GM21381 (cell line): ENCODE data around the gene C9orf40.

Experiments
- ATAC-seq: cut with Tn5 transposase; IDR thresholded peaks from one replicate; pipeline ENCODE4 v1.9.1; 2021; ENCODE audit warnings: mild to moderate bottlenecking, moderate library complexity; ENCODE audit not compliant: unreplicated experiment

C9orf40 gene, protein sequence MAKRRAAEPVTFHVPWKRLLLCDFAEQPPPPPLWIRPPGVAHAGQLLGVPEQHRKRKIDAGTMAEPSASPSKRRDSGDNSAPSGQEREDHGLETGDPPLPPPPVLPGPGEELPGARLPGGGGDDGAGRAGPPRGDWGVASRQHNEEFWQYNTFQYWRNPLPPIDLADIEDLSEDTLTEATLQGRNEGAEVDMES

DNA sequence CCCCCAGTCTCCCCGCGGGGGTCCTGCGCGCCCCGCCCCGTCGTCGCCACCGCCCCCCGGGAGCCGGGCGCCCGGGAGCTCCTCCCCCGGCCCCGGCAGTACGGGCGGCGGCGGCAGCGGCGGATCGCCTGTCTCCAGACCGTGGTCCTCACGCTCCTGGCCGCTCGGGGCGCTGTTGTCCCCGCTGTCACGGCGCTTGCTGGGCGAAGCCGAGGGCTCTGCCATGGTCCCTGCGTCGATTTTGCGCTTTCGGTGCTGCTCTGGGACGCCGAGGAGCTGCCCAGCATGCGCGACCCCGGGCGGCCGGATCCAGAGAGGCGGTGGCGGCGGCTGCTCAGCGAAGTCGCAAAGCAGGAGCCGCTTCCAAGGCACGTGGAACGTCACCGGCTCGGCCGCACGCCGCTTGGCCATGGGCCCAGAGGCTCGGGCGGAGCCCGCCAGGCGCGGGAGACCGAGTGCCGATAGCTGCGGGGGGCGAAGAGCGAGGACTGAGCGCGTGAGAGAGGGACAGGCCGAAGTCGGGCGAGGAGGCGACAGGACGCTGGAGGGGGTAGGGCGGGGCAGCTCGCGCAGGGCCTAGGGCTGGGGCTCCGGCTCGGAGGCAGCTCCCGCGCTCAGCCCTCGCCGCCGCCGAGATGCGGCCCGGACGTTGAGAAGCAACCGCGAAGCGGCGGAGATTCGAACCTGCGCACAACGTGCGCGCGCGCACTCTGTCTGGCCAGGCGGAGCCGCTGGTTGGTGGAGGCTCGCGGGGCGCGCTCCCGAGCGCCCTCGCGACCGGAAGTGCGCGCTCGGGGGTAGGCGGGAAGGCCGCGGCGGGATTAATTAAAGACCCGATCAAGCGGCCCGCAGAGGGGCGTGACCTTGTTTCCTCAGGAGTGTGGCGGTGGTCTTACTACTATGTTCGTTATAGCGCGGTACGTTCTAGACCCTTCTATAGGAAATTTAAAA is at the start of gene C9orf40:
C9orf40 (minus strand) TSS at position 712 of the 951 bp plus-strand sequence; CDS start at position 411, 301 bp downstream.
- peak; percentile 92 for ATAC-seq

DNA sequence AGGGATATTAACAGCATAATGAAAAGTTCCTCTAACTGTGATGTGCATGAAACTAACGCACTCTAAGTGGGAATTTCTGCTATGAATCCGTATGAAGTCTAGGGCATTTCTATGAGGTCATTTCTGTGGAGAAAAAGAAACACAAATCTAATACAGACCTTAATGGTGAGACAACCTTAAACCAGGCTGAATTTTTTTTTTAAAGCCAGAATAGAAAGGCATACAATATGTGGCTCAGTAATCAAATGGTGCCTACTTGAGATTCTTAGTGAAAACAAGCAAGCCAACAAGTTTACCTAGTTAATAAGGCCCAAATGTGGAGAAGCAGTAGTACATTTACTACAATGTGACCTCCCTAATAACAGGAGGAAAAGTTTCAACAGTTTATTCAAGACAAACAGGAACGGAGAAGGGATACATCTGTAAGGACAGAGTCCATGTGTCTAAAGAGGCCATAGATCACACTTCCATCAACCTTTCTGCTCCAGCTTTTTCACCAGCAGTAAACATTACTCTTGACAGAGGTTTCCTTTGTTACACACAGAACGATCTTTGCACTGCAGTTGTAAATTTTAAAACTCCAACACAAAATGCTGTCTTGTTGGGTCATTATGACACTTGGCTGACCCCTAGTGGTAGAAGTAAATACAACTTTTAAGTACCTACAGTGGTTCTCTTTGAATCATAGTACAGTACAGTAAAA is 49.2 kb upstream of the C9orf40 start:
- ATAC-seq: peak; percentile 69

DNA sequence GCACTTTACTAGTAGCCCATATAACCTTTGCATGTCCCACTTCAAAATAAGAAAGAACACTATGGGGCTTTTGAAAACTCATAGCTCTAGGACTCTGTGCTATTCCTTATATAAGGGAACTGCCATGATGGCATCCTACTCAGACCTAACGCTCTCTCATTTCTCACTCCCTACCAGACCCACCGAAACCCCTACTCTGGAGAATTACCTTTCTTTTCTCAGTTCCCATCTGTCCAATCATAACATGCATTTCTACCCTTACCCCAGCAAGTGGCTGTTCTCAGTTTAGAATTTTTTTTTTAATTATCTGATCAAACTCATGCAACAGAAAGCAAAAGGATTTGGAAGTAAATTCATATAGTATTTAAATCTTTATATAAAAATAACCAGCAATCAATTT is 48.1 kb upstream of the C9orf40 start:
- ATAC-seq: peak; percentile 77

DNA sequence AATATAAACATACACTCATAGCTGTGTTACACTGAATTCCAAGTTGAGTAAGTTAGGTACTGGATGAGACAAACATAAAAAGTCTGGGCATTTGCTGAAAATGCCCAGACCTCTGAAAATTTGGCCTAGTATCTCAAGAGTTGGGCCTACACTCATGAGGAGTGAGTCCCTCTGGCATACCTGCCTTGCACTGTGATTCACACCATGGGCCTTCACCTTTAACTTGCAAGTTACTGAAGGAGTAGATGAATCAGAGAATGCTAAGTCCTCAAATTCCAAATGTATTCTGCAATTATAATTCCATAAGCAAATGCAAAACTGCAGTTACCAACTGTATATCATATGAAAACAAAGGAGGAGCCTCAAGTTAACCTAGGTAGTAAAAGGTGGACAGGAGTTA is 32.3 kb upstream of the C9orf40 start:
- ATAC-seq: no peak

DNA sequence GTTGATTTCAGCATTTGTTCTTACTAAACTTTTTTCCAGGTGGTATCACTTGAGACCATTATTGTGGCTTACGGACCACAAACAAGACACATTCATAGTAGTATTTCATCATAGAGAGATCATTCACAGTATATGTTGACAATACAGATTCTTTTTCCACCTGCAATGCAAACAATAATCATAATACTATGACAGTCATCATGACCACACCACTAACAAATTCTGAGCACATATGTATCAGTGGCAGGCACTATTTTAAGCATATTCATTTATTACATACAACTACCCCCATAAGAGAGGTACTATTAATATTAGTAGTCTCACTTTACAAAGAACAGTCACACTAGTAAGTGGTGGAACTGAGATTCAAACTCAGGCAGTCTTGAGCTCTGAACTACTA is 31.0 kb upstream of the C9orf40 start:
- no peak for ATAC-seq

DNA sequence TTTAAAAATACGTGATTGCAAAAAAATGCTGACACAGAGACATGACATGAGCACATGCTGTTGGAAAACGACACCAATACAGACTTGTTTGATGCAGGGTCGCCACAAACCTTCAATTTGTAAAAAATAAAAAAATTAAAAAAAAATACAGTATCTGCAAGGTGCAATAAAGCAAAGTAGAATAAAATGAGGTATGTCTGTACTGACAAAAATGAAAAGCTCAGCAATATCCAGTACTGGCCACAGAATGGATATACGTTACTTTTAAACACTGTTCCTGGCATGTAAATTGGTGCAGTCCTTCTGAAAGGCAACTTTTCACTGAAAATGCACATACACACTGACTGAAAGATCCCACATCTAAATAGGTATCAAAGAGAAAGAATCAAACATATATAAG is 27.1 kb upstream of the C9orf40 start:
- ATAC-seq: no peak

DNA sequence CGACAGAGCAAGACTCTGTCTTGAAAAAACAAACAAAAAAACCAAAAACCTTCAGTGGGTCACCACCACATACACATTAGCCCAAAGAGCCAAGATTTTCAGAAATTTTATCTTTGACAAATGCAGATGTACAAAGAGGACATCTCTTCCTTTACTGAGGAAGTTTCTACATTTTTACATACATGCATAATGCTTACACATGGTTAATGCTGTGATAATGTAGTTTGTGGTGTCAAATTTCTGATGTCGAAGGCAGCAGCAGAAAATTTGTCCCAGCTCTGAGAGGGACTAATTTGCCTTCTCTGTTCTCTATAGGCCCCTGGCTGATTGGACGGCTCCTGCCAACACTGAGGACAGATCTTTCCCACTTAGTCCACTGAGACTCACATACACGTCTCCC is 24.6 kb upstream of the C9orf40 start:
- ATAC-seq: no peak

DNA sequence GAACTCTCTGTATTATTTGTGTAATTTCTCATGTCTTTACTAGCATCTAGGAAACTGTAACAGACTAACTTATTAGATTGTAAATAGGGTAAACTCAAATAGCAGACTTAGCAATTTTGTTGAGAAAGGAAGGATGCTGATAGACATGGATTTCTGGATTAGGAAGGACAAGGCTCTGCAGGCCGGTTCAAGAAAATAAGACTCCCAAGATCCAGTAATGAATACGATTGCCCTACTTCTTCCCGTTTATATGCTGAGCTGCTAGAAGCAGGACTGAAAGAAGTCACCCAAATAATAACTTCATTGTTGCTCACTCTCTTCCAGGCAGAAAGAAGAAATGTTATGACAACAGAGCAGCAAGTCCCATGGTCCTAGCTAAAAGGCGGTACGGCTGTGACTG is 22.8 kb upstream of the C9orf40 start:
- no peak for ATAC-seq

DNA sequence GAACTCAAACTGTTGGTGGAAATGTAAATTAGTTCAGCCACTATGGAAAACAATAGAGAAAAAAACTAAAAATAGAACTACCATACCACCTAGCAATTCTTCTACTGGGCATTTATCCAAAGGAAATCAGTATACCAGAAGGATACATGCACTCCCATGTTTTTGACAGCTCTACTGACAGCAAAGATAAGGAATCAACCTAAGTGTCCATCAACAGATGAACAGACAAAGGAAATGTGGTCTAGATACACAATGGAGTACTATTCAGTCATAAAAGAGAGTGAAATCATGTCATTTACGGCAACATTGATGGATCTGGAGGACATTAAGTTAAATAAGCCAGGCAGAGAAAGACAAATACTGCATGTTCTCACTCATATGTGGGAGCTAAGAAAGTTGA is 21.8 kb upstream of the C9orf40 start:
- no peak for ATAC-seq

DNA sequence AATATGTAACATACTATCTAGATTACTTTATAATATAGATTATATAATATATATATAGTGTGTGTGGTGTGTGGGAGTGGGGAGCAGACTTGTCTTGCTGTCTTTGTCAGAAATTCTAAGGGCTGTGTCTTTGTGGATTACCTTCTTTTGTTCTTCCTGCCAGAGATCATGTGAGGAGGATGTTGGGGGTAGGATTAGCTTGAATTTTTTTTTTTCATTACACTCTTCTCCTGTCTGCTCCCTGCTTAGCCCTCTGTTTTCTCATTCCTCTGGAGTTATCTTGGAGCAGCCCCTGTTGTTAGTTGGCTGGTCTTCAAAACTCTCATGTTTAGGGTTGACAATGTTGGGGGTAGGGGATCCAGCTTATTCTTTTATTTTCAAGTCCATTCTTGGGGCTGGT is 21.0 kb upstream of the C9orf40 start:
- ATAC-seq: no peak

DNA sequence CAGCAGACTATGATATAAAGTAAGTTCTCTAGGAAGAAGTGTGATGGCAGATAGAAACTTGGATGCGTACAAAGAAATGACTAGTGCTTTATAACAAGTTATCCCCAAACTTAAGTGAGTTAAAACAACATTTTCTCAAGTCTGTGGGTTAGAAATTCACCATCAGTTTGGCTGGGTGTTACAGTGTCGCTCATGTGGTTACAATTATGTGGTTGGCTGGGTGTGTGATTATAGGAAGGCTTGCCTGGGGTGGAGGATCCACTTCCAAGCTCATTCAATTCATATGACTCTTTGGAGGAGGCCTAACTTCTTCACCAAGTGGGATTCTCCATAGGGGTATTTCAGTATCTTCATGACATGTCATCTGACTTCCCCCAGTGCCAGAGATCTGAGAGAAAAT is 10.3 kb upstream of the C9orf40 start:
- ATAC-seq: no peak

DNA sequence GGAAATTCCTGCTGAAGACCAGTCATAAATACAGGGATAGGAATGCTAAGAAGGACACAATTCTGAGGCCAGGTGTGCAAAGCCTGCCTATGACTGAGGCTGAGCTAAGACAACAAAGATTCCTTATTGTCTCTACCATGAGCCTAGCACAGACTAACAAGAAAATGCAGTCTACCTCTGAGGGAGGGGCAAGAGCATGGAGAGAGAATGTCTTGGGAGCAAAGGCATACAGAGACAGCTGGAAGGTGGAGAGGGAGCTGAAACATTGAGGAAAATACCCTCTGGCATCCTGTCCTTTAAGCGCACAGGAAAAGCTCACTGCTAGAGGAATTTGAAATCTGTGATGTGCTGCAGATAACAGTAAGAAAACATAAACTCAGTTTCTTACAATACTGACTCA is 8.8 kb upstream of the C9orf40 start:
- no peak for ATAC-seq

DNA sequence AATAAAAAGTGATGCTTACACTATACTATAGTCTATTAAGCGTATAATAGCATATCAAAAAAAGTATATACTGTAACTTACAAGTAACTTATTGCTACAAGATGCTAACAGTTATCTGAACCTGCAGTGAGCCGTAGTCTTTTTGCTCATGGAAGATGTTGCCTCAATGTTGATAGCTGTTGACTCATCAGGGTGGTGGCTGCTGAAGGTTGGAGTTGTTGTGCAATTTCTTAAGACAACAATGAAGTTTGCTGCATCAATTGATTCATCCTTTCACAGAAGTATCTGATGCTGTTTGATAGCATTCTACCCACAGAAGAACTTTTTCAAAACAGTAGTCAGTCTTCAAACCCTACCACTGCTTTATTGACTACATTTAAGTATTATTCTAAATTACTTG is 7.8 kb upstream of the C9orf40 start:
- ATAC-seq: no peak

DNA sequence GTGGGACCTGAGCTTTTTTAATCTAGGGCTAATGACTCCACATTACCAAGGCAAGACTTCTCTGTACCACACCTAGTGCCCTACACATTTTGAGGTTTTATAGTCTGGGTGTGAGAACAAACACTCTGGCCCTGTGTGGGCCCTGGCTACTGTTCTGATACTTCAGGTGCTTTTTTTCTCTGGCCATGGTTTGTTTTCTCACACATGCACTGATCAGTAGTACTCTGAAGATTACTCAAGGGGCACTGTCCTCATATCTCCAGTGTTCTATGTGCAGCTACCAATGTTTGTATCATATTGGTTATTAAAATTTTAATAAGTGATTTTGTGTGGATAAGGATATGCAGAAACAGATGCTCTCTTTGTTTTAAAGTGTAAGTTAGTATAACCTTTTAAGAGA is 5.9 kb upstream of the C9orf40 start:
- no peak for ATAC-seq

DNA sequence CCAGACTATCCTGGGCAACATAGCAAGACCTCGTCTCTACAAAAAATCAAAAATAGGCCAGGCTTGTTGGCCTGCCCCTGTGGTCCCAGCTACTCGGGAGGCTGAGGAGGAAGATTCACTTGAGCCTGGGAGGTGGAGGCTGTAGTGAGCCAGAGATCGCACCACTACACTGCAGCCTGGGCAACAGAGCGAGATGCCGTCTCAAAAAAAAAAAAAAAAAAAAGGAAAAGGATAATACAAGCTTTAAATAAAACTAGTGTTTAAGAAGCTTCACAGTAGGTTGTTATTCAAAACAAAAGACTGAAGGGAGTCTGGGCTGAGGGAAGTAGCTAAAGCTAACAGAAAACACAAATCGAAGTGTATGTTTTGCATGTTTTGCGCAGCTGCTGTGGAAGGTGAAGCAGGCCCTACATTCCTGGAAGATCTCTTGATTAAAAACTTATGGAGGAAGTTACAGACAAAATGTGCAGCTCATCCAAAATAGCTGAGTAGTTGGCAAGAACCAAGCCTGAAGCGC is 581 bp upstream of the C9orf40 start:
- no peak for ATAC-seq

DNA sequence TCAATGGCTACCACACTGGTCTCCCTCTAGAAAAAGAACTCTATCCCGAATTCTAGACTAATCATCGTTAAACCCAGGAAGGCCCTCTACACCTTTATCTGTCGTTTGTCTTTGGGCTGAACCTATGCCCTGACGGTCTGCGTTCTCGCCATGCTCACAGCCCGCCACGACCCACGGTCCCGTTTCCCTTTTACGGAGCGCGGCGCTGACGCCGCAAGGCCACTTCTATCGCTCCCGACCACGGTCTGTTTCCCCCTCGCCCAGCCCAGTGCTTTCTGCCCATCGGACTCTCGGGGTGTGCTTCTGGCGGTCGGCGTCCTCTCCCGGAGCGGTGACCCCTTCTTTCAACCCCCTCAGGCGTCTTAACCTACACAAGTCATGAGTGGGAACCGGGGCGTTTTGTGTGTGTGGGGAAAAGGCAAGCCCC is 974 bp downstream of the C9orf40 start:
- peak; percentile 27 for ATAC-seq

DNA sequence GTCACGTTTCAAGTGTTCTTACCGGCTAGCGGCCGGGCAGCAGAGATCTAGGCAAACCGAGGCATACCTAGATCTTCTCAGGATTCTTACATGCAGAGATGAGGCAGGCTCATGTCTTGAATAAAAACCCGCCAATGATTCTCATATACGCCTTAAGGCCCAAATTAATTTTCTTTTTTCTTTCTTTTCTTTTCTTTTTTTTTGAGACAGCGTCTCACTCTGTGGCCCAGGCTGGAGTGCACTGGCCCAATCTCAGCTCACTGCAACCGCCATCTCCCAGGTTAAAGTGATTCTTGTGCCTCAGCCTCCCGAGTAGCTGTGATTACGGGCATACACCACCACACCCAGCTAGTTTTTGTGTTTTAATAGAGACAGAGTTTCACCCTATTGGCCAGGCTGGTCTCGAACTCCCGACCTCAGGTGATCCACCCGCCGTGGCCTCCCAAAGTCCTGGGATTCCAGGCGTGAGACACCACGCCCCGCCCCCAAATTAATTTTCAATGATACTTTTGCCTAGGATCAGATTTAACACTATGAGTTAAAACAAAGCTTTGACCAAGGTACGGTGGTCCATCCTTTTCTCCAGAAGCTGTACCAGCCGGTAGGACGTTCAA is 1.5 kb downstream of the C9orf40 start:
- no peak for ATAC-seq

DNA sequence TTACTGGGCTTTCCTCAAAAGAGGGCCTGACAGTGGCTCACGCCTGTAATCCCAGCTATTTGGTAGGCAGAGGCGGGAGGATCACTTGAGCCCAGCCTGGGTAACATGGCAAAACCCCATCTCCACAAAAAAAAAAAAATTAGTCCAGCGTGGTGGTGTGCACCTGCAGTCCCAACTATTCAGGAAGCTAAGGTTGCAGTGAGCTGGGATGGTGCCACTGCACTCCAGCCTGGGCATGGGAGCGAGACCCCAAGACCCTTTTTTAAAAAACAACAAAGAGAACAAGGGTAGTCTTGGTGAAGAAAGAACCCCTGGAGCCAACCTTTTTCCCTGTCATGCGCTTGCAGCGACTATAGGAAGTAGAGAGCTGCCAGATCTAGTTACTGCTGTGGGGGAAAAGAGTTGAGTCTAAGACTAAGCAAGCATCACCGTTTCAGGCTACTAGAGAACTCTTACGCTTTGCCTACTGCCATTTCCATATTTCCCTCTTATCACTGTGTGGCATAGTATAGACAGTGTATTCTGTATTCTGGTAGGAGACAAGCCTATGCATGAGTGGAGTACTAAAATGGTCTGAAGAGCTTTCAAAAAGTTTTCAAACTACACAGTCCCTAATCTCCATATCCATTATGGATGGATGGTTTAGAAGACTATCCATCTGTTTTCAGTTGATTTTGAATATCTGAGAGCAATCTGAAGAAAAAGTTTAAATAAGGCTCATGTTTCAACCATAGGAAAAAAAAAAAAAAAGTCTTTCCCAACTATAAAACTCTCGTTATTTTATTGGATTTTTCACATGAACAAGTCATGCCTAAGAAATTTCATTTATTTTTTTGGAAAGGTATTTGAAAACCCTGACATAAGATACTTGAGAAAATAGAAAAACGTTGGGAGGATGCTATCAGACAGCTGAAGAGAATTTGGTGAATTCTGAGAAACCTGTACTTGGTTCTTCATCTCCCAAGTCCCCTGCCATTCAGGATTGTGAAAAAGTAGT is 2.6 kb downstream of the C9orf40 start:
- no peak for ATAC-seq

DNA sequence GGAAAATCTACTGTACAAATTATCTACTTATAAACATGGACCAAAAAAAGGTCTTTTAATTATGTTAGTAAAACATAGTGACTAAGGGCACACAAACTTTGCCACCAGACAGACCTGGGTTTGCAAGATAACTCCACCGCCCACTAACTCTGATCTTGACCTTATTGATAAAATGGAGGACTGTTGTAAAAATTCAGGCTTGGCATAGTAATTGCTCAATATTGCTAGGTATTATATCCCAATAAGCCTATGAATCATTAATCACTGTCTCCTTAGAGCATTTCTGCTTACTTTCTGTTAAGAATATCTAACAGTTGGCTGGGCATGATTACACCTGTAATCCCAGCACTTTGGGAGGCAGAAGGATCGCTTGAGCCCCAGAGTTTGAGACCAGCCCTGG is 3.8 kb downstream of the C9orf40 start:
- no peak for ATAC-seq

DNA sequence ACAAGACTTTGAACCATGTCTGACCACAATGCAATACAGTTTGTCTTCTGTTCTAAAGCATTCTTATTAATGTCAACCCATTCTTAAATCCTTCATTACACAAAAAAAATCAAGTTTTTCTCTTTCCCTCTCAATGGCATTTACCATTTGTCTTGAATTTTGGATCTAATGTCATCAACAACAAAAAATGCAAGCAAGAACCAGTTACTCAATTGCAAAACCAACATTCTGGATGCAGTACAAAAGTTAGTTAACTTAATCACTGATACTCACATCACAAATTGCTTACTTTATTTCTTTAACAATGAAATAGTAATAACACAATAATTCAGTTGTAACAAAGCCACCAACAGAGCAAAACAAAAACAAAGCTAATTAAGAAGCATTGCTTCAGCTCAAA is 6.0 kb downstream of the C9orf40 start:
- no peak for ATAC-seq
